D721Med (cell line): ENCODE measurements around the gene SCLY.

ENCODE experiments used
- DNase-seq: peaks from one replicate; pipeline ENCODE4 v3.0.0; 2011; ENCODE audit warnings: low spot score; ENCODE audit not compliant: insufficient read length
- FAIRE-seq: peaks from 2 replicates; lab custom pipeline; 2011; peaks lifted over from hg19 to GRCh38; lab: Jason Lieb, UNC
- TF ChIP-seq, protein P1 (sequence below): IDR thresholded peaks from 2 replicates; pipeline ENCODE4 v1.5.1; 2012; ENCODE audit warnings: mild to moderate bottlenecking, control low read depth; ENCODE audit not compliant: insufficient read depth; ENCODE audit errors: missing control alignments

SCLY gene

DNA sequence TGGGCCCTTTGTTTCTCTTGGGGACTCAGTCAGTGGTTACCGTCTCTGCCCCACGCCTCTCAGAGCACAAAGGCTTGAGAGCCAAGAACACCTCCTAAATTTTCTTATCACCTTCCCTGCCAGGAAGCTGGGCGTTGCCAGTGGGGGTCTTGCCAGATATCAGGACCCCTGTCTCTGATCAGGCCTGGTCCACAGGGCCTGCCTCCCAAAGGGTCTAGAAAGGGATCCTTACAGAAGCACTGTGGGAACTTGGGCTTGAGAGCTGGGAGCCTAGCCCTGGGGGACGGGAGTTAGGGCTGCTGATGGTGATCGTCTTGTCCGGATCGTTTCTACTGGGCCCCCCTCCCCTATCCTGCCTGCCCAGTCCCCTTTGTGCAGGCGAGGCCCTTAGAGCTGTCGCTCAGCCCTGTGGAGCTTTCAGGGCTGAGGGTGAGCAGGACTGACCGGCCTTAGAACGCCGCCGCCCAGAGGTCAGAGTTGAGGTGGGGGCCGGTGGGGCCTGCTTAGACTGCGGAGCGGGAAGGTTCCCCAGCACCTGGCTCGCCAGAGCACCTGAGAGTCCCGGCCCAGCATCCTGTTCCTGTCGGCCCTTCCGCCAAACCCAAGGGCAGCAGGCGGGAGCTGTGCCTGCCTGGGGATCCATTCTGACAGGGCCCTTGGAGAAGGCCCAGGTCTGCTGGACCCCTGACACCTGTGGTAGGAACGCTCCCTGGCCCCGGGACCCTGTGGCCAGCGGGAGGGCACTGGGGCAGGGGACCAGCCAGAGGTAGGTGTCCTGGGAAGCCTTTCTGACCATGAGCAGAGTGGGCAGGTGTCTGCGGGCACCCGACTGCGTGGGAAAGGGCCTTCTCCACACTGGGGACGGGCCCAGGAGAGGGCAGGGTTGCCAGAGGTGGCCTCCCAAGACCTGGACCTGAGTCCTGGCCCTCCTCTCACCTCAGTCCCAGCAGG lies 40.3 kb downstream of the SCLY start:
- TF ChIP-seq, protein P1, sequence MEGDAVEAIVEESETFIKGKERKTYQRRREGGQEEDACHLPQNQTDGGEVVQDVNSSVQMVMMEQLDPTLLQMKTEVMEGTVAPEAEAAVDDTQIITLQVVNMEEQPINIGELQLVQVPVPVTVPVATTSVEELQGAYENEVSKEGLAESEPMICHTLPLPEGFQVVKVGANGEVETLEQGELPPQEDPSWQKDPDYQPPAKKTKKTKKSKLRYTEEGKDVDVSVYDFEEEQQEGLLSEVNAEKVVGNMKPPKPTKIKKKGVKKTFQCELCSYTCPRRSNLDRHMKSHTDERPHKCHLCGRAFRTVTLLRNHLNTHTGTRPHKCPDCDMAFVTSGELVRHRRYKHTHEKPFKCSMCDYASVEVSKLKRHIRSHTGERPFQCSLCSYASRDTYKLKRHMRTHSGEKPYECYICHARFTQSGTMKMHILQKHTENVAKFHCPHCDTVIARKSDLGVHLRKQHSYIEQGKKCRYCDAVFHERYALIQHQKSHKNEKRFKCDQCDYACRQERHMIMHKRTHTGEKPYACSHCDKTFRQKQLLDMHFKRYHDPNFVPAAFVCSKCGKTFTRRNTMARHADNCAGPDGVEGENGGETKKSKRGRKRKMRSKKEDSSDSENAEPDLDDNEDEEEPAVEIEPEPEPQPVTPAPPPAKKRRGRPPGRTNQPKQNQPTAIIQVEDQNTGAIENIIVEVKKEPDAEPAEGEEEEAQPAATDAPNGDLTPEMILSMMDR = no peak
- FAIRE-seq = no peak
- peak; percentile 15 for DNase-seq

DNA sequence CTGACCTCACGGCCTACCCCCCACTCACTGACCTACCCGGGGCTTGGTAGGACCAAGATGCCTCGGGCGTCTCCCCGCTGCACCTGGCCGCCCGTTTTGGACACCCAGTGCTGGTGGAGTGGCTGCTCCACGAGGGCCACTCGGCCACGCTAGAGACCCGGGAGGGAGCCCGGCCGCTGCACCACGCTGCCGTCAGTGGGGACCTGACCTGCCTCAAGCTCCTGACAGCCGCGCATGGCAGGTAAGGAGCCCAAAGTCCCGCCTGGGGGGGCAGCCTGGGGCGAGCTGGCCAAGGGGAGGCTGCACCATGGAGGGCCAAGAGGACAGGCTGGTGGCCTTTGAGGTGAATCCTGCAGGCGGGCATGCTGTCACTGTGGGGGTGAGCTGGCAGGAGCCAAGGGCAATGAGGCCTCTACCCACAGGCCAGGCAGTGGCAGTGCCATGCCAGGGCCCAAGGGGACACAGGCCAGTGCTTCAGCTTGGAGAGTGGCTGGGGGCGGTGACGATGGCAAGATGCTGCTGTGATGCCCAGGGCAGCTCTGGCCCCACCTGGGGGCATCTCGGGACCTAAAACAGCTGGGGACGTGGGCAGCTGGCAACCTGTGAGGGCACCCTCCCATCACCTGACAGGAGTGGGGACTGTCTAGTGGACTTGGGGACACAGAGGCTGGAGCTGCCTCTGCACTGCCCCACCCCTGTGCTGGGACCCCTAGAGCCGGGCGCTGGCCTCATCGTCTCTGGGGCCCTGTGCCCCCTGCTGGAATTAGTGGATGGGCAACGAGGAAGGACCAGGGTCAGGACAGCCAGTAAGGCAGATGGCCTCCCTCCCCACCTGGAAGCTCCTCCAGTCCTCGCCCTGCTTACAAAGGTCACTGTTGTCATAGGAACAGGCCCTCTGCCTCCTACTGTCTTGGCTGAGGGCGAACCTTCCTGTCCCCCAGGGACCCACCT lies 41.4 kb downstream of the SCLY start:
- TF ChIP-seq, protein P1 = no peak
- FAIRE-seq = no peak
- DNase-seq = peak; percentile 28

DNA sequence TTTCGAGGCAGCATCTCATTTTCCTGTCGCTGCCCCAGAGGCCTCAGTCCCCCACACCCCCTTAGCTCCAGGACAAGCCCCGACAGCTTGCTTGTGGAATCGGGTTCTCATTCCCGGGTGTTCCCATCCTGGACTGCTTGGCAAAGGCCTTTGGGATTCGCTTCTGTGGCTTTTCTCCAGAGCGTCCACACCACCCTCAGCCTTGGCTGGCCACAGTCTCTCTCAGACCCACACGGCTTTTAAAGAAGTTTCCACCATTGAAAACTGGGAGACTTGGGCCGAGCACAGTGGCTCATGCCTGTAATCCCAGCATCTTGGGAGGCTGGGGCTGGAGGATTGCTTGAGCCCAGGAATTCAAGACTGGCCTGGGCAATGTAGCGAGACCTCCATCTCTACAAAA lies 42.1 kb downstream of the SCLY start:
- no peak for DNase-seq
- TF ChIP-seq, protein P1 = no peak
- no peak for FAIRE-seq

DNA sequence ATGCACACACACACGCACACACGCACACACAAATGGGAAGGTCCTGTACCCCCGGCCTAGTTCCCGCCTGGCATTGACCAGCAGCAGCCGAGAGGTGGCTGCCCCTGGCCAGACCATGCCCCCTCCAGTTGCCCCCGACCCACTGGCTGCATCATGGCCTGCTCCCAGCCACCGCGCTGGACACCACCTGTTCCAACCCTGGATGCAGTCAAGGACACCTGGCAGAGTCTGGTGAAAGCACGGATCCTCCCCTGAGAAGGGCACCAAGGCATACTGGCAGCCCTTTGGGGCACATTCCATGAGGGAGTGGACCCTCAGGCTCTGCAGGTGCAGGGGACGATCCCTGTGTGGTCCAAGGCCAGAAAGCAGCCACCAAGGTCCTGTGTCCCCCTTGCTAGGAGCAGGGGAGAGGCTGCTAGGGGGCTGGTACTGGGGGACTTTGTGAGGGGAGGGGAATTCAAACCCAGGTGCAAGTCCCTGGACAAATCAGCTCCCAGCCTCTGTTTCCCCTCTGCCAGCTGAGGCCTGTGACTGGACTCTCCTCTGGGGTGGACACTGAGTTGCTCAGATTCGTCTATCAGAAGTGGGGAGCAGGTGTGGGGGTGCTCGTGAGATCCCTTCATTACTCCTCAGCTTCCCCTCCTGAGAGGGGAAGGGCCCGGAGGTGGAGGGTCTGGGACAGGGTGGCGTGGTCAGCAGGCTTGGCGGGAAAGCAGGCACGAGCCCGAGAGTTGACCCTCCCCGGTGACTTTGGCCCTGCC lies 42.8 kb downstream of the SCLY start:
- TF ChIP-seq, protein P1 = no peak

DNA sequence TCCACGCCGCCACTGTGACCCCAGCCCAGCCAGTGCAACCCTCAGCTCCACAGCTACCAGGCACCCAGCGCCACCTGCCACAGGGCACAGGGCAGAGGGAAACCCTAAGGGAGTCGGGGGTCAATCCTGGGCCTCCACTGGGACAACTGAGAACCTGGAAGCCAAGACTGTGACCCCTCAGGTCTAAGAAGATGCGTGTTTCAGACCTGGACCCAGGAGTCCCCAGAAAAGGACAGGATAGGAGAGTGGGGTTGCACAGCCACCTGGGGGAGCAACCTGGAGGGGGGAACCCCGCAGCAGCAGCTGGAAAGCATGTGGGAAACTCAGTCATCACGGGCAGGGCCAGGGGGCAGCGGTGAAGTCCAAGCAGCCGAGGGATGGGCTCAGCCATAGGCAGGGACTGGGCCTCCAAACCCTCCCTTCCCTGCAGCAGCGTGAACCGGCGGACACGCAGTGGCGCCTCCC lies 43.5 kb downstream of the SCLY start:
- DNase-seq (no peak), FAIRE-seq (no peak)
- TF ChIP-seq, protein P1 = no peak

More for the DNA sequence above, 42.8 kb downstream of the SCLY start:
- peak; percentile 12 for DNase-seq
- FAIRE-seq = no peak

DNA sequence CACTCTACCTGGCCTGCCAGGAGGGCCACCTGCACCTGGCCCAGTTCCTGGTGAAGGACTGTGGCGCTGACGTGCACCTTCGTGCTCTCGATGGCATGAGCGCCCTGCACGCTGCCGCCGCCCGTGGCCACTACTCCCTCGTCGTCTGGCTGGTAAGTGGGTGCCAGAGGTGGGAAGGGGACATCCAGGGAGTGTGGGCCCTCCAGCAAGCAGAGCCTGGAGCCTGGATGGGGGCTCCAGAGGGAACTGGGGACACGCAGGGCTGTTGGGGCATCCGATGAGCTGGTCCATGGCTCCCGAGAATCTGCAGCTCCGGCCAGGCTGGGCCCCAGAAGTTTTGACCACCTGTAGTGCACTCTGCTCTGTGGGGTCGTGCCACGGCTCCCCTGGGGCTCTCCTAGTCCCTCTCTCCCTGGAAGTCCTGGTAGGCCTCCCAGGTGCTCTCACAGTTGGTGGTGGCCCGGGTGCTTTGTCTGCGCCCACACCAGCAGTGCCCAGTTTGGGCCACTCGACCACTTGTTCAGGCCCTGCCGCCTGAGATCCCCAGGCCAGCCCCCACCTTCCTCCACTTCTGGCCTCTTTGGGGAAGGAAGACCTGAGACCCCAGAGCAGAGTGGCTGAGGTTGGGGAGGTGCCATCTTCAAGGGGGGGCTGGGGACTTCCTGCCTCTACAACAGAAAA lies 44.0 kb downstream of the SCLY start:
- DNase-seq = no peak
- no peak for FAIRE-seq
- TF ChIP-seq, protein P1 = no peak
